ENCODE results near the gene AARS2. TPM values are rescaled to one million over a fixed set of nuclear protein-coding genes. Genes with fewer than 3 reads are reported as not detected.

AARS2 gene
- total and polyA plus RNA-seq, 10 of the 15 experiments (the other 5 are each of a cell fraction or from before 2014, with no cell fraction given), result 0.71 to 18.3 (median 12.7) TPM

DNA sequence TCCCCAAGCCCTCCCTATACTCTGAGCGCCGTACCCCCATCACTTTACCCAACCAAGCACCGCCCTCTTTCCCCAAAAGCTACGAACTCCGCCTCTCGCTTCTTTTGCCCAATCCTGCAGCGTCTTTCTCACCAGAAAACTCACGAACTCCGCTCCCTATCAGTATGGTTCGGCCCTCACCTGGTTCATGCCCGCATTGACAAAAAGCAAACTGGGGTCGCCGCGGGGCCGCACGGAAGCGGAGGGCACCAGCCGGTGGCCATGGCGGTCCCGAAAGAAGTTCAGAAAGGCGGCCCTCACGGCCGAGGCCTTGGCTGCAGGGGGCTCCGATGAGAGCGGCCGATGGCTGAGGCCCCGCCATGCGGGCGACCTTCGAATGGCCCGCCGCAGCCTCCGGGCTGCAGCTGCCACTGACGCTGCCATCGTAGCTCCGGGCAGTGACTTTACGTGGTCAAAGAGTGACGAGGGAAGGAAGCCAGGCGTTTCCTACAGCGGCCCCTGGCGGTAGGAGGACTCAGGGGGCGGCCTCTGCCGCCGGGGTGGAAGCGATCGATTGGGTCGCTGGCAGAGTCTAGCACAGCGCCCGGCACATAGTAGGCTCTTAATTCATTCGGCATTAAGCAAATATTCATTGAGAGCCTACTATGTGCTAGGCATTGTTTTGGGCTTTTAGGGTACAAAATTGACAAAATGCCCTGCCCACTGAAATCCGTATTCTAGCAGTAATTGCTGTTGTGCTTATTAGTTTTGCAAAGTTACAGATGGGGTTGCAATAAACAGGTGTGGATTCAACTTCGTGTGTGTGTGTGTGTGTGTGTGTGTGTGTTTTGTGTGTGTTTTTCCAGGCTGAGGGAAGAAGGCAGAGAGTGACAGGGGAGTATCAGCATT is at the start of gene AARS2 (continued):
- TF ChIP-seq, protein P1, sequence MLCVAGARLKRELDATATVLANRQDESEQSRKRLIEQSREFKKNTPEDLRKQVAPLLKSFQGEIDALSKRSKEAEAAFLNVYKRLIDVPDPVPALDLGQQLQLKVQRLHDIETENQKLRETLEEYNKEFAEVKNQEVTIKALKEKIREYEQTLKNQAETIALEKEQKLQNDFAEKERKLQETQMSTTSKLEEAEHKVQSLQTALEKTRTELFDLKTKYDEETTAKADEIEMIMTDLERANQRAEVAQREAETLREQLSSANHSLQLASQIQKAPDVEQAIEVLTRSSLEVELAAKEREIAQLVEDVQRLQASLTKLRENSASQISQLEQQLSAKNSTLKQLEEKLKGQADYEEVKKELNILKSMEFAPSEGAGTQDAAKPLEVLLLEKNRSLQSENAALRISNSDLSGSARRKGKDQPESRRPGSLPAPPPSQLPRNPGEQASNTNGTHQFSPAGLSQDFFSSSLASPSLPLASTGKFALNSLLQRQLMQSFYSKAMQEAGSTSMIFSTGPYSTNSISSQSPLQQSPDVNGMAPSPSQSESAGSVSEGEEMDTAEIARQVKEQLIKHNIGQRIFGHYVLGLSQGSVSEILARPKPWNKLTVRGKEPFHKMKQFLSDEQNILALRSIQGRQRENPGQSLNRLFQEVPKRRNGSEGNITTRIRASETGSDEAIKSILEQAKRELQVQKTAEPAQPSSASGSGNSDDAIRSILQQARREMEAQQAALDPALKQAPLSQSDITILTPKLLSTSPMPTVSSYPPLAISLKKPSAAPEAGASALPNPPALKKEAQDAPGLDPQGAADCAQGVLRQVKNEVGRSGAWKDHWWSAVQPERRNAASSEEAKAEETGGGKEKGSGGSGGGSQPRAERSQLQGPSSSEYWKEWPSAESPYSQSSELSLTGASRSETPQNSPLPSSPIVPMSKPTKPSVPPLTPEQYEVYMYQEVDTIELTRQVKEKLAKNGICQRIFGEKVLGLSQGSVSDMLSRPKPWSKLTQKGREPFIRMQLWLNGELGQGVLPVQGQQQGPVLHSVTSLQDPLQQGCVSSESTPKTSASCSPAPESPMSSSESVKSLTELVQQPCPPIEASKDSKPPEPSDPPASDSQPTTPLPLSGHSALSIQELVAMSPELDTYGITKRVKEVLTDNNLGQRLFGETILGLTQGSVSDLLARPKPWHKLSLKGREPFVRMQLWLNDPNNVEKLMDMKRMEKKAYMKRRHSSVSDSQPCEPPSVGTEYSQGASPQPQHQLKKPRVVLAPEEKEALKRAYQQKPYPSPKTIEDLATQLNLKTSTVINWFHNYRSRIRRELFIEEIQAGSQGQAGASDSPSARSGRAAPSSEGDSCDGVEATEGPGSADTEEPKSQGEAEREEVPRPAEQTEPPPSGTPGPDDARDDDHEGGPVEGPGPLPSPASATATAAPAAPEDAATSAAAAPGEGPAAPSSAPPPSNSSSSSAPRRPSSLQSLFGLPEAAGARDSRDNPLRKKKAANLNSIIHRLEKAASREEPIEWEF (IDR thresholded peaks at IDR 0.05; ENCODE audit: insufficient replicate concordance, low read depth, low read length), result no peak
- TF ChIP-seq, protein P2, sequence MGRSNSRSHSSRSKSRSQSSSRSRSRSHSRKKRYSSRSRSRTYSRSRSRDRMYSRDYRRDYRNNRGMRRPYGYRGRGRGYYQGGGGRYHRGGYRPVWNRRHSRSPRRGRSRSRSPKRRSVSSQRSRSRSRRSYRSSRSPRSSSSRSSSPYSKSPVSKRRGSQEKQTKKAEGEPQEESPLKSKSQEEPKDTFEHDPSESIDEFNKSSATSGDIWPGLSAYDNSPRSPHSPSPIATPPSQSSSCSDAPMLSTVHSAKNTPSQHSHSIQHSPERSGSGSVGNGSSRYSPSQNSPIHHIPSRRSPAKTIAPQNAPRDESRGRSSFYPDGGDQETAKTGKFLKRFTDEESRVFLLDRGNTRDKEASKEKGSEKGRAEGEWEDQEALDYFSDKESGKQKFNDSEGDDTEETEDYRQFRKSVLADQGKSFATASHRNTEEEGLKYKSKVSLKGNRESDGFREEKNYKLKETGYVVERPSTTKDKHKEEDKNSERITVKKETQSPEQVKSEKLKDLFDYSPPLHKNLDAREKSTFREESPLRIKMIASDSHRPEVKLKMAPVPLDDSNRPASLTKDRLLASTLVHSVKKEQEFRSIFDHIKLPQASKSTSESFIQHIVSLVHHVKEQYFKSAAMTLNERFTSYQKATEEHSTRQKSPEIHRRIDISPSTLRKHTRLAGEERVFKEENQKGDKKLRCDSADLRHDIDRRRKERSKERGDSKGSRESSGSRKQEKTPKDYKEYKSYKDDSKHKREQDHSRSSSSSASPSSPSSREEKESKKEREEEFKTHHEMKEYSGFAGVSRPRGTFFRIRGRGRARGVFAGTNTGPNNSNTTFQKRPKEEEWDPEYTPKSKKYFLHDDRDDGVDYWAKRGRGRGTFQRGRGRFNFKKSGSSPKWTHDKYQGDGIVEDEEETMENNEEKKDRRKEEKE (IDR thresholded peaks at IDR 0.05), result no peak
- TF ChIP-seq IKZF1 (conservative IDR thresholded peaks at IDR 0.05) (peak; percentile 85), RFX5 (IDR thresholded peaks at IDR 0.05; ENCODE audit: low read depth, low read length) (no peak)
- TF ChIP-seq, protein P3, sequence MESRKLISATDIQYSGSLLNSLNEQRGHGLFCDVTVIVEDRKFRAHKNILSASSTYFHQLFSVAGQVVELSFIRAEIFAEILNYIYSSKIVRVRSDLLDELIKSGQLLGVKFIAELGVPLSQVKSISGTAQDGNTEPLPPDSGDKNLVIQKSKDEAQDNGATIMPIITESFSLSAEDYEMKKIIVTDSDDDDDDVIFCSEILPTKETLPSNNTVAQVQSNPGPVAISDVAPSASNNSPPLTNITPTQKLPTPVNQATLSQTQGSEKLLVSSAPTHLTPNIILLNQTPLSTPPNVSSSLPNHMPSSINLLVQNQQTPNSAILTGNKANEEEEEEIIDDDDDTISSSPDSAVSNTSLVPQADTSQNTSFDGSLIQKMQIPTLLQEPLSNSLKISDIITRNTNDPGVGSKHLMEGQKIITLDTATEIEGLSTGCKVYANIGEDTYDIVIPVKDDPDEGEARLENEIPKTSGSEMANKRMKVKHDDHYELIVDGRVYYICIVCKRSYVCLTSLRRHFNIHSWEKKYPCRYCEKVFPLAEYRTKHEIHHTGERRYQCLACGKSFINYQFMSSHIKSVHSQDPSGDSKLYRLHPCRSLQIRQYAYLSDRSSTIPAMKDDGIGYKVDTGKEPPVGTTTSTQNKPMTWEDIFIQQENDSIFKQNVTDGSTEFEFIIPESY (IDR thresholded peaks at IDR 0.05), result no peak
